ENCODE data around the gene HCN3.
A peak's percentile ranks its signal among the peaks of the same experiment; 100 is the strongest.

Gene HCN3

GRCh38 chr1:155324717-155325602, 47.7 kb downstream of the HCN3 start:
- Histone ChIP-seq H3K9me2 (ENCODE audit: low read depth, low read length) (no peaks in the 10 kb centered on the region), H3K27ac (ENCODE audit: low read depth, low read length, poor library complexity, severe bottlenecking) (peak overlapping the region; percentile 12), H3K9me3 (ENCODE audit: low read length) (no peaks in the 10 kb centered on the region), H3K27me3 (ENCODE audit: insufficient read depth, low read length) (no peaks in the 10 kb centered on the region), H3K4me3 (ENCODE audit: low read depth, low read length, poor library complexity, severe bottlenecking) (peak overlapping the region; percentile 83), H4K20me1 (ENCODE audit: insufficient read depth, low read length) (no peaks in the 10 kb centered on the region), H3K36me3 (ENCODE audit: insufficient read depth, low read length) (peaks cover 7% of the 10 kb centered on the region; the same call in 1 of the 2 replicates), H3K79me2 (ENCODE audit: insufficient read depth, low read length) (no peaks in the 10 kb centered on the region), H3K4me1 (ENCODE audit: insufficient read depth, low read length, severe bottlenecking) (peaks cover 41% of the 10 kb centered on the region), H3K9ac (ENCODE audit: low read length) (peak overlapping the region; percentile 88), H2AFZ (ENCODE audit: low read length) (no peak overlapping the region), H3F3A (ENCODE audit: insufficient read depth, low read length) (peaks cover 4% of the 10 kb centered on the region; the same call in 1 of the 2 replicates), H3K4me2 (ENCODE audit: low read length) (peak overlapping the region; percentile 97)
- peak; percentile 35; the same call in 1 of the 2 replicates for TF ChIP-seq CTCF (IDR thresholded peaks at IDR 0.05; ENCODE audit: low read length)
- no peak for TF ChIP-seq EZH2 (IDR thresholded peaks at IDR 0.05; ENCODE audit: borderline replicate concordance, low read length)

GRCh38 chr1:155325603-155325893, 48.3 kb downstream of the HCN3 start:
- no peaks in the 10 kb centered on the region for H3K79me2 ChIP-seq (ENCODE audit: insufficient read depth, low read length)
- TF ChIP-seq CTCF (IDR thresholded peaks at IDR 0.05; ENCODE audit: low read length): no peak
- TF ChIP-seq EZH2 (IDR thresholded peaks at IDR 0.05; ENCODE audit: borderline replicate concordance, low read length): no peak
- H3K9me2 ChIP-seq (ENCODE audit: low read depth, low read length): no peaks in the 10 kb centered on the region
- H3K4me3 ChIP-seq (ENCODE audit: low read depth, low read length, poor library complexity, severe bottlenecking): peak overlapping the region; percentile 83
- no peaks in the 10 kb centered on the region for H3K9me3 ChIP-seq (ENCODE audit: low read length)
- H3K4me2 ChIP-seq (ENCODE audit: low read length): peak overlapping the region; percentile 97
- no peaks in the 10 kb centered on the region for H4K20me1 ChIP-seq (ENCODE audit: insufficient read depth, low read length)
- peak overlapping the region; percentile 12 for H3K27ac ChIP-seq (ENCODE audit: low read depth, low read length, poor library complexity, severe bottlenecking)
- H2AFZ ChIP-seq (ENCODE audit: low read length): no peak overlapping the region
- no peaks in the 10 kb centered on the region for H3K27me3 ChIP-seq (ENCODE audit: insufficient read depth, low read length)
- H3K9ac ChIP-seq (ENCODE audit: low read length): no peak overlapping the region; the same call in 1 of the 2 replicates
- peaks cover 35% of the 10 kb centered on the region for H3K4me1 ChIP-seq (ENCODE audit: insufficient read depth, low read length, severe bottlenecking)
- H3K36me3 ChIP-seq (ENCODE audit: insufficient read depth, low read length): peaks cover 9% of the 10 kb centered on the region; the same call in 1 of the 2 replicates
- peaks cover 4% of the 10 kb centered on the region; the same call in 1 of the 2 replicates for H3F3A ChIP-seq (ENCODE audit: insufficient read depth, low read length)

GRCh38 chr1:155326020-155326526, 48.8 kb downstream of the HCN3 start:
- Histone ChIP-seq H3K4me1 (ENCODE audit: insufficient read depth, low read length, severe bottlenecking) (peaks cover 30% of the 10 kb centered on the region), H3F3A (ENCODE audit: insufficient read depth, low read length) (peaks cover 4% of the 10 kb centered on the region; the same call in 1 of the 2 replicates), H3K9me3 (ENCODE audit: low read length) (no peaks in the 10 kb centered on the region), H3K36me3 (ENCODE audit: insufficient read depth, low read length) (peaks cover 14% of the 10 kb centered on the region; the same call in 1 of the 2 replicates), H3K4me3 (ENCODE audit: low read depth, low read length, poor library complexity, severe bottlenecking) (no peak overlapping the region), H3K9ac (ENCODE audit: low read length) (no peak overlapping the region), H3K27me3 (ENCODE audit: insufficient read depth, low read length) (no peaks in the 10 kb centered on the region), H4K20me1 (ENCODE audit: insufficient read depth, low read length) (no peaks in the 10 kb centered on the region), H3K79me2 (ENCODE audit: insufficient read depth, low read length) (no peaks in the 10 kb centered on the region), H3K9me2 (ENCODE audit: low read depth, low read length) (no peaks in the 10 kb centered on the region), H3K4me2 (ENCODE audit: low read length) (peak overlapping the region; percentile 97; the same call in 1 of the 2 replicates), H3K27ac (ENCODE audit: low read depth, low read length, poor library complexity, severe bottlenecking) (peak overlapping the region; percentile 12), H2AFZ (ENCODE audit: low read length) (no peak overlapping the region)
- TF ChIP-seq EZH2 (IDR thresholded peaks at IDR 0.05; ENCODE audit: borderline replicate concordance, low read length) (no peak), CTCF (IDR thresholded peaks at IDR 0.05; ENCODE audit: low read length) (no peak)
